HL-60 (cell line): ENCODE results near the gene SPDYC.

ENCODE experiments used
- DNase-seq, 2 experiments: peaks; one replicate each; pipeline ENCODE4 v3.0.0-alpha.2; 2010 to 2020; ENCODE audit warnings: low read depth in 1 of 2, low spot score in 1 of 2
- H3K27ac ChIP-seq: fragments of 250-450 bp; sonication (Bioruptor Pico); replicated peaks from 2 replicates; pipeline ENCODE4 v1.5.1; 2020; ENCODE audit warnings: mild to moderate bottlenecking, moderate library complexity
- H3K27me3 ChIP-seq: fragments of 250-450 bp; sonication (Bioruptor Pico); 2 replicates; pipeline ENCODE4 v1.5.1; 2021; ENCODE audit warnings: mild to moderate bottlenecking, moderate library complexity; ENCODE audit not compliant: insufficient read depth, poor library complexity, severe bottlenecking
- H3K4me3 ChIP-seq: replicated peaks from 2 replicates; pipeline ENCODE4 v1.5.1; 2011; ENCODE audit warnings: mild to moderate bottlenecking, control low read depth, low read length; ENCODE audit not compliant: insufficient read depth
- CTCF ChIP-seq: IDR thresholded peaks from one replicate; pipeline ENCODE4 v1.5.1; 2011; ENCODE audit warnings: low read length, control low read depth, inconsistent platforms; ENCODE audit not compliant: insufficient read depth
- GABPA ChIP-seq: IDR thresholded peaks from 2 replicates; pipeline ENCODE4 v1.6.1; 2012; ENCODE audit warnings: low read depth
- POLR2AphosphoS5 ChIP-seq: IDR thresholded peaks from 2 replicates; pipeline ENCODE4 v1.6.1; 2012; ENCODE audit warnings: low read depth
- REST ChIP-seq: IDR thresholded peaks from 2 replicates; pipeline ENCODE4 v1.6.1; 2012; ENCODE audit warnings: low read depth; ENCODE audit not compliant: insufficient replicate concordance
- SPI1 ChIP-seq: IDR thresholded peaks from 2 replicates; pipeline ENCODE4 v1.6.1; 2012; ENCODE audit warnings: low read depth, mild to moderate bottlenecking, borderline replicate concordance

The SPDYC gene

DNA sequence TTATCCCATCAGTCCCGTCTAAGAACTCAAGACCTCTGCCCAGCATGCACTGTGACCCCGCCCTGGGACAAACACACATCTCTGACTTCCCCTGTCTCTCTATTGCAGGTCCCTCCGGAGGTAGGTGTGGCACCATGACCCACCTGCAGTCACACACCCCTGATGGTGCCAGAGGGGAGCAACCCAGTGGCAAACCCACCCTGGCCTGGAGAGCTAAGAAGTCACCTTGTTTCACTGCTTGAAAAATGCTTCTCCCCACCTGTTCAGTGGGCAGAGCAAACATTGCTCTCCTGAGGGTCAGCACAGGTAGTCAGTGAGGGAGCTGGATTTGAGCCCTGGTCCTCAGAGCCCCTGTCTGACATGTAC lies 35.6 kb downstream of the SPDYC start:
- no peak for DNase-seq
- H3K4me3 ChIP-seq: no peak overlapping the region
- TF ChIP-seq POLR2AphosphoS5 (no peak), CTCF (no peak), SPI1 (no peak), GABPA (no peak), REST (no peak)
- H3K27ac ChIP-seq: no peak overlapping the region
- H3K27me3 ChIP-seq: no peaks in the 10 kb centered on the region

- no peak overlapping the region for H3K27ac ChIP-seq
- H3K27me3 ChIP-seq: no peaks in the 10 kb centered on the region
- TF ChIP-seq REST: no peak
- TF ChIP-seq POLR2AphosphoS5: no peak
- no peak for TF ChIP-seq GABPA
- no peak for TF ChIP-seq CTCF
- TF ChIP-seq SPI1: no peak
- no peak overlapping the region for H3K4me3 ChIP-seq
- DNase-seq: no peak
These were observed 36.4 kb downstream of the SPDYC start for GRCh38 chr11:65206441-65206841.

- no peak for TF ChIP-seq CTCF
- no peak for TF ChIP-seq GABPA
- DNase-seq: no peak
- H3K4me3 ChIP-seq: no peak overlapping the region
- no peak overlapping the region for H3K27ac ChIP-seq
- no peaks in the 10 kb centered on the region for H3K27me3 ChIP-seq
These were observed 36.9 kb downstream of the SPDYC start for GRCh38 chr11:65206901-65207300.
